Lower lobe of right lung (tissue), 2 donors: Measurements from ENCODE around the gene ARID4B. TPM values are rescaled to one million over a fixed set of nuclear protein-coding genes. Genes with fewer than 3 reads are reported as not detected.
"Not testable (repeated sequence)": the region's sequence is repeated elsewhere in the genome, so short reads cannot be mapped to it uniquely, and the experiment has no call there.

Experiments
- ATAC-seq, 2 donors: fragments of 200-7000 bp; cut with Tn5 transposase; one replicate each; pipeline ENCODE4 v1.9.1; 2020 to 2022; ENCODE audit warnings: mild to moderate bottlenecking in 2 of 2, moderate library complexity in 2 of 2
- DNase-seq: peaks from one replicate; pipeline ENCODE4 v3.0.0-alpha.2; 2020
- H3K27ac ChIP-seq: fragments of 200-600 bp; one replicate; pipeline ENCODE4 v1.8.0; 2022
- H3K27me3 ChIP-seq: fragments of 200-600 bp; one replicate; pipeline ENCODE4 v1.8.0; 2022; ENCODE audit warnings: low read depth
- H3K36me3 ChIP-seq: fragments of 200-600 bp; one replicate; pipeline ENCODE4 v1.8.0; 2022; ENCODE audit warnings: mild to moderate bottlenecking
- H3K4me1 ChIP-seq: fragments of 200-600 bp; one replicate; pipeline ENCODE4 v1.8.0; 2022
- H3K4me3 ChIP-seq: fragments of 200-600 bp; one replicate; pipeline ENCODE4 v1.8.0; 2022; ENCODE audit warnings: mild to moderate bottlenecking
- H3K9me3 ChIP-seq: fragments of 200-600 bp; one replicate; pipeline ENCODE4 v1.8.0; 2022
- CTCF ChIP-seq: fragments of 200-600 bp; IDR thresholded peaks from one replicate; pipeline ENCODE4 v1.8.0; 2022; ENCODE audit warnings: antibody characterized with exemption, mild to moderate bottlenecking
- intact Hi-C: fragments of 100-400 bp; cut with DNase I; formaldehyde crosslinking; loops from one replicate; pipeline ENCODE4 v1.11.0; 2022
- total RNA-seq: library from RNA; stranded (reverse); fragmentation: NEBNext Ultra II Directional; extraction: Animal tissue kit (Norgen Biotek cat#: 25700); gene quantifications from one replicate; pipeline ENCODE4 v1.2.1, GENCODE V29; 2021
- donor health status: DM: no; HTN: yes; CAD: no; lungs with severe emphysema.

ARID4B gene
- total RNA-seq, 1 donor from 2014 or later: 39.1 TPM

GRCh38 chr1:235313931-235314678, 13.9 kb downstream of the ARID4B start:
- Histone ChIP-seq H3K4me3 (no peak overlapping the region), H3K36me3 (peaks cover 3% of the 10 kb centered on the region), H3K27ac (no peak overlapping the region), H3K9me3 (no peaks in the 10 kb centered on the region), H3K4me1 (peaks cover 48% of the 10 kb centered on the region), H3K27me3 (no peaks in the 10 kb centered on the region)
- DNase-seq: no peak
- intact Hi-C loops: no loop called here
- TF ChIP-seq CTCF: no peak
- ATAC-seq: no peak

GRCh38 chr1:235313262-235313661, 14.7 kb downstream of the ARID4B start:
- intact Hi-C loops: no loop called here
- DNase-seq: no peak
- Histone ChIP-seq H3K9me3 (no peaks in the 10 kb centered on the region), H3K4me3 (no peak overlapping the region), H3K4me1 (peaks cover 48% of the 10 kb centered on the region), H3K27me3 (no peaks in the 10 kb centered on the region), H3K36me3 (no peaks in the 10 kb centered on the region), H3K27ac (no peak overlapping the region)
- no peak for TF ChIP-seq CTCF
- no peak for ATAC-seq

GRCh38 chr1:235309206-235309605, 18.8 kb downstream of the ARID4B start:
- H3K4me1 ChIP-seq: peaks cover 48% of the 10 kb centered on the region

GRCh38 chr1:235307158-235308124, 20.5 kb downstream of the ARID4B start:
- DNase-seq (no peak), ATAC-seq (no peak)
- intact Hi-C loops: no loop called here
- Histone ChIP-seq H3K36me3 (no peaks in the 10 kb centered on the region), H3K4me1 (peaks cover 39% of the 10 kb centered on the region), H3K4me3 (no peak overlapping the region), H3K9me3 (no peaks in the 10 kb centered on the region), H3K27me3 (no peaks in the 10 kb centered on the region), H3K27ac (no peak overlapping the region)
- no peak for TF ChIP-seq CTCF

More at GRCh38 chr1:235309206-235309605, 18.8 kb downstream of the ARID4B start:
- ATAC-seq, intact Hi-C loops, H3K36me3 ChIP-seq, DNase-seq, H3K27ac ChIP-seq, H3K27me3 ChIP-seq, H3K4me3 ChIP-seq, H3K9me3 ChIP-seq: not testable (repeated sequence)

GRCh38 chr1:235304549-235305451, 23.2 kb downstream of the ARID4B start:
- no peak overlapping the region for H3K4me3 ChIP-seq
- ATAC-seq: peak in 1 of 2 donors; percentile 57
- intact Hi-C loops: no loop called here
- H3K4me1 ChIP-seq: peaks cover 26% of the 10 kb centered on the region
- no peak for TF ChIP-seq CTCF
- no peaks in the 10 kb centered on the region for H3K9me3 ChIP-seq
- DNase-seq: no peak
- H3K27ac ChIP-seq: peak overlapping the region; percentile 37
- H3K27me3 ChIP-seq: no peaks in the 10 kb centered on the region
- no peaks in the 10 kb centered on the region for H3K36me3 ChIP-seq
